ENCODE measurements around the gene ITIH1. TPM values are rescaled to one million over a fixed set of nuclear protein-coding genes. Genes with fewer than 3 reads are reported as not detected.

ITIH1 gene
- total RNA-seq, 1 experiment from 2014 or later, result not detected

- Histone ChIP-seq H3K27ac (ENCODE audit: low read length) (no peak overlapping the region), H4K20me1 (ENCODE audit: low read length) (no peaks in the 10 kb centered on the region), H3F3A (ENCODE audit: low read length, unreplicated experiment) (no peaks in the 10 kb centered on the region), H3K9me3 (ENCODE audit: low read length) (no peaks in the 10 kb centered on the region), H3K4me3 (ENCODE audit: low read length) (no peak overlapping the region), H3K79me2 (ENCODE audit: low read length) (no peaks in the 10 kb centered on the region), H3K9me2 (replicated peaks; ENCODE audit: low read length) (no peaks in the 10 kb centered on the region), H3K9ac (ENCODE audit: low read length) (no peak overlapping the region), H2AFZ (ENCODE audit: low read length) (no peak overlapping the region), H3K27me3 (ENCODE audit: low read length) (no peaks in the 10 kb centered on the region), H3K4me1 (ENCODE audit: insufficient read depth, low read length) (no peaks in the 10 kb centered on the region), H3K36me3 (ENCODE audit: low read depth, low read length) (peaks cover 45% of the 10 kb centered on the region), H3K4me2 (ENCODE audit: low read length) (no peak overlapping the region)
- CTCF ChIA-PET, result no interaction called here
- TF ChIP-seq EZH2phosphoT487 (IDR thresholded peaks at IDR 0.05; ENCODE audit: borderline replicate concordance, low read length), result no peak
- TF ChIP-seq EZH2 (IDR thresholded peaks at IDR 0.05; ENCODE audit: low read length, unreplicated experiment), result no peak
- peak; percentile 83 for TF ChIP-seq CTCF (conservative IDR thresholded peaks at IDR 0.05; ENCODE audit: low read depth, low read length)
- no TSS peak for BruUV-seq (replicated peaks)
- ATAC-seq (peak; percentile 81), DNase-seq (peak; percentile 59)
- intact Hi-C loops (cut with micrococcal nuclease), result loop anchor here (1.0 to 5.0 kb wide), 3 partner anchors 78 to 330 kb away; no protein-coding TSS in a partner anchor
- POLR2A ChIA-PET (ENCODE audit: unreplicated experiment), result no interaction called here
Measured at GRCh38 chr3:52742418-52743041, 34.9 kb upstream of the ITIH1 start.

- Histone ChIP-seq H3K9ac (ENCODE audit: low read length) (no peak overlapping the region), H2AFZ (ENCODE audit: low read length) (no peak overlapping the region), H3F3A (ENCODE audit: low read length, unreplicated experiment) (no peaks in the 10 kb centered on the region), H3K9me2 (replicated peaks; ENCODE audit: low read length) (no peaks in the 10 kb centered on the region), H3K9me3 (ENCODE audit: low read length) (no peaks in the 10 kb centered on the region), H4K20me1 (ENCODE audit: low read length) (no peaks in the 10 kb centered on the region), H3K36me3 (ENCODE audit: low read depth, low read length) (peaks cover 45% of the 10 kb centered on the region), H3K4me2 (ENCODE audit: low read length) (no peak overlapping the region), H3K27ac (ENCODE audit: low read length) (no peak overlapping the region), H3K27me3 (ENCODE audit: low read length) (no peaks in the 10 kb centered on the region), H3K4me1 (ENCODE audit: insufficient read depth, low read length) (no peaks in the 10 kb centered on the region), H3K79me2 (ENCODE audit: low read length) (no peaks in the 10 kb centered on the region), H3K4me3 (ENCODE audit: low read length) (no peak overlapping the region)
- intact Hi-C loops (cut with micrococcal nuclease), result loop anchor here (5.0 kb wide), 2 partner anchors 189 to 329 kb away; no protein-coding TSS in a partner anchor
- BruUV-seq (replicated peaks), result no TSS peak
- TF ChIP-seq CTCF (conservative IDR thresholded peaks at IDR 0.05; ENCODE audit: low read depth, low read length) (no peak), EZH2phosphoT487 (IDR thresholded peaks at IDR 0.05; ENCODE audit: borderline replicate concordance, low read length) (no peak), EZH2 (IDR thresholded peaks at IDR 0.05; ENCODE audit: low read length, unreplicated experiment) (no peak)
- DNase-seq, result no peak
- ATAC-seq, result no peak
- ChIA-PET POLR2A (ENCODE audit: unreplicated experiment) (no interaction called here), CTCF (no interaction called here)
Measured at GRCh38 chr3:52743152-52743551, 34.2 kb upstream of the ITIH1 start.

DNA sequence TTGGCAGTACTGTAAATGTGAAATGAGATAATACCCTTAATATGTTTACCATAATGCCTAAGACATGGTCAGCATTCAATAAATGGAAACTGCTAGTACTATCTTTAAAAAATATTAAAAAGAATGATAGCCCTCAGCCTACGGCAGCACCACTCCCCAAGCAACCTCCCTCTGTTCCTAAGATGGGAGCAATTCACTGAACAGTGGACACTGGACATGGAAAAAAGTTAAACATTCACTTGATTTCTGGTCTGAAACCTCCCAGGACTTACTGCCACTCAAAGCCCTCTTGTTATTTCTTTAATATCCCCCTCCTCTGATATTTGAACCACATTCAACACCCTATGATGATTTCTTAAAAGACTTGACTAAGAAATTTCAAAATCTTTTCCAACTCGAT lies 33.7 kb upstream of the ITIH1 start:
- Histone ChIP-seq H3K9me2 (replicated peaks; ENCODE audit: low read length) (no peaks in the 10 kb centered on the region), H3K27ac (ENCODE audit: low read length) (no peak overlapping the region), H3K4me3 (ENCODE audit: low read length) (no peak overlapping the region), H3K27me3 (ENCODE audit: low read length) (no peaks in the 10 kb centered on the region), H3K79me2 (ENCODE audit: low read length) (no peaks in the 10 kb centered on the region), H4K20me1 (ENCODE audit: low read length) (no peaks in the 10 kb centered on the region), H3F3A (ENCODE audit: low read length, unreplicated experiment) (no peaks in the 10 kb centered on the region), H3K4me1 (ENCODE audit: insufficient read depth, low read length) (no peaks in the 10 kb centered on the region), H3K36me3 (ENCODE audit: low read depth, low read length) (peaks cover 50% of the 10 kb centered on the region), H3K9me3 (ENCODE audit: low read length) (no peaks in the 10 kb centered on the region), H3K4me2 (ENCODE audit: low read length) (no peak overlapping the region), H3K9ac (ENCODE audit: low read length) (no peak overlapping the region), H2AFZ (ENCODE audit: low read length) (no peak overlapping the region)
- intact Hi-C loops (cut with micrococcal nuclease), result loop anchor here (5.0 kb wide), 2 partner anchors 189 to 329 kb away; no protein-coding TSS in a partner anchor
- no peak for DNase-seq
- ATAC-seq, result no peak
- TF ChIP-seq EZH2 (IDR thresholded peaks at IDR 0.05; ENCODE audit: low read length, unreplicated experiment) (no peak), CTCF (conservative IDR thresholded peaks at IDR 0.05; ENCODE audit: low read depth, low read length) (no peak), EZH2phosphoT487 (IDR thresholded peaks at IDR 0.05; ENCODE audit: borderline replicate concordance, low read length) (no peak)
- ChIA-PET POLR2A (ENCODE audit: unreplicated experiment) (no interaction called here), CTCF (interaction anchor here (0.7 kb wide), 1 partner anchor 188 kb away, joined by 11 read pairs; no protein-coding TSS in a partner anchor)
- no TSS peak for BruUV-seq (replicated peaks)

All from PC-3 (cell line).